ENCODE measurements around the gene TCF7L2.

The TCF7L2 gene

GRCh38 chr10:113035732-113036312, 85.8 kb downstream of the TCF7L2 start:
- TF ChIP-seq CTCF (IDR thresholded peaks at IDR 0.05; ENCODE audit: control insufficient read depth, insufficient read depth, low read depth, low read length, missing control alignments), result no peak
- DNase-seq (ENCODE audit: low read depth), result no peak
- no peak overlapping the region for H3K4me3 ChIP-seq (ENCODE audit: control insufficient read depth, low read depth, low read length)

DNA sequence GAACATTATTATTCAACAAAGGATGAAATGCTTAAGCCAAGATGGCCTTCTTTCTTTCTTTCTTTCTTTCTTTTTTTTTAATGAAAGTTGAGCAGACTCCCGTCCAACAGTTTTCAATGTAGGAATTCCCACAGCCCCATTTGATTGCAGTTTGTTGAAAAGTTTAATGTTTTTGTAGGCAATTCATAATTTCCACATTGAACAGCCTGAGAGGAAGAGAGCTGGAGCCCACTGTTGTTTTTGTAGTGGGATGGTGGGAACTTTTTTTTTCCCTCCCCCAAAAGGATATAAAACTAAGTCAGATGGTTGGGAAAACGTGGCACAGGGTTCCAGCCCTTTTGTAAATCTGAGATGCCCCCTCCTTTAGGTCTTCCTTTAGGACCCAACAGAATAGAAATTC, 86.6 kb downstream of the TCF7L2 start:
- TF ChIP-seq CTCF (IDR thresholded peaks at IDR 0.05; ENCODE audit: control insufficient read depth, insufficient read depth, low read depth, low read length, missing control alignments), result no peak
- no peak for DNase-seq (ENCODE audit: low read depth)
- no peak overlapping the region for H3K4me3 ChIP-seq (ENCODE audit: control insufficient read depth, low read depth, low read length)

DNA sequence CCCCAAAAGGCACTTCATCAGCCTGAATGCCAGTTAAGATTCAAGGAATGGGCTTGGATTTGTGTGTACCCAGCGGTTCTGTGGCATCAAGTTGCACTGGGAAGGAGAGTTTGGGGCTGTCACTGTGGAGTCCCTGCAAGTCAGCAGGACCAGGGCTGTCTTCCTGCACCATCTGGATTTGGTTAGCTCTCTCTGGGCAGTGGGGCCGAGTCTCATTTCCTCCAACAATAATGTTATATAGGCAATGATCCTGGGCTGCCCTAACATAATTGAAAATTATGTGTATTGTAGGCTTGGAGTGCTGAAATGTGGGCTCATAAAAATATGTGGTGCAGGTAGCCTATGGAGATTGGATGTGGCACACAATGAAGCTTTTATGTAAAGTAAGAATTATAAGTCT, 87.2 kb downstream of the TCF7L2 start:
- no peak for DNase-seq (ENCODE audit: low read depth)
- no peak overlapping the region for H3K4me3 ChIP-seq (ENCODE audit: control insufficient read depth, low read depth, low read length)
- no peak for TF ChIP-seq CTCF (IDR thresholded peaks at IDR 0.05; ENCODE audit: control insufficient read depth, insufficient read depth, low read depth, low read length, missing control alignments)

DNA sequence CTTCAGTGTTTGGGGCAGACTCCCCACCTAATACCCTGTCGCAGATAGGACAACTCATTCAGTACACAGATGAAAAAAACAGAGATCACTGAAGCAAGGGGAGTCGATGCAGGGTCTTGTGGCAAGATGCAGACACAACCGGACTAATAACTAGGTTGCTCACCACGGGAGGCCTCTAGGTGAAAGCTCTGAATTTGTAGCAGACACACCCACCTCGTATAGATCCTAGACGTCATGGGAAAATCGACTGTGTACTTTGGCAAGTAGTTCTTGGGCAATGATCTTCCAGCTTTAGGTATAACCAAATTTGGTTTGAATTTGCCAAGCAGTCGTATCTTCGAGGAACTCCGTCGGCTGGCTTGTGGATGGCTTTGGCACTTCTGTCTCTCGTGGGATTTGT, 88.1 kb downstream of the TCF7L2 start:
- DNase-seq (ENCODE audit: low read depth), result no peak
- no peak overlapping the region for H3K4me3 ChIP-seq (ENCODE audit: control insufficient read depth, low read depth, low read length)
- TF ChIP-seq CTCF (IDR thresholded peaks at IDR 0.05; ENCODE audit: control insufficient read depth, insufficient read depth, low read depth, low read length, missing control alignments), result no peak

- H3K4me3 ChIP-seq (ENCODE audit: control insufficient read depth, low read depth, low read length), result no peak overlapping the region
- TF ChIP-seq CTCF (IDR thresholded peaks at IDR 0.05; ENCODE audit: control insufficient read depth, insufficient read depth, low read depth, low read length, missing control alignments), result no peak
- no peak for DNase-seq (ENCODE audit: low read depth)
These were observed 88.9 kb downstream of the TCF7L2 start for GRCh38 chr10:113038985-113039384.

GRCh38 chr10:113041324-113041723, 91.3 kb downstream of the TCF7L2 start:
- DNase-seq (ENCODE audit: low read depth), result no peak
- no peak for TF ChIP-seq CTCF (IDR thresholded peaks at IDR 0.05; ENCODE audit: control insufficient read depth, insufficient read depth, low read depth, low read length, missing control alignments)
- no peak overlapping the region for H3K4me3 ChIP-seq (ENCODE audit: control insufficient read depth, low read depth, low read length)

All from AG09309 (cell line).